PC-3 (cell line): Measurements from ENCODE around the gene MS4A4E. TPM values are rescaled to one million over a fixed set of nuclear protein-coding genes. Genes with fewer than 3 reads are reported as not detected.

Source experiments
- ATAC-seq: fragments of 200-7000 bp; cut with Tn5 transposase; 2 replicates; pipeline ENCODE4 v1.9.1; 2020; ENCODE audit warnings: mild to moderate bottlenecking, moderate library complexity
- BruUV-seq: library from RNA; stranded (reverse); fragments of 400-500 nt; replicated peaks from 2 replicates; lab custom pipeline; 2021; lab: Mats Ljungman, UMichigan
- CTCF ChIA-PET: fragments of 300-600 bp; sonication (Branson Sonifier 250); formaldehyde crosslinking; loops from one replicate; lab custom pipeline; 2022; ENCODE audit warnings: antibody characterized with exemption; lab: Charles Lee
- POLR2A ChIA-PET: fragments of 300-600 bp; sonication (Branson Sonifier 250); formaldehyde crosslinking; loops from one replicate; lab custom pipeline; 2022; ENCODE audit warnings: antibody characterized with exemption; ENCODE audit not compliant: unreplicated experiment; lab: Charles Lee
- DNase-seq: peaks from one replicate; pipeline ENCODE4 v3.0.0-alpha.2; 2015
- H2AFZ ChIP-seq: fragments of 300-600 bp; sonication (generic); 2 replicates; pipeline ENCODE4 v1.6.0; 2016; ENCODE audit warnings: antibody characterized with exemption, low read length
- H3F3A ChIP-seq: fragments of 300-600 bp; sonication (generic); one replicate; pipeline ENCODE4 v1.6.0; 2017; ENCODE audit warnings: antibody characterized with exemption, low read length, control low read depth, mild to moderate bottlenecking; ENCODE audit not compliant: unreplicated experiment
- H3K27ac ChIP-seq: fragments of 300-600 bp; sonication (generic); 2 replicates; pipeline ENCODE4 v1.5.1; 2016; ENCODE audit warnings: mild to moderate bottlenecking, low read length
- H3K27me3 ChIP-seq: fragments of 300-600 bp; sonication (generic); 2 replicates; pipeline ENCODE4 v1.6.1; 2016; ENCODE audit warnings: low read length, mixed read lengths
- H3K36me3 ChIP-seq: fragments of 300-600 bp; sonication (generic); 2 replicates; pipeline ENCODE4 v1.6.1; 2016; ENCODE audit warnings: low read depth, mixed run types, low read length, mixed read lengths
- H3K4me1 ChIP-seq: fragments of 300-600 bp; sonication (generic); 2 replicates; pipeline ENCODE4 v1.5.1; 2016; ENCODE audit warnings: low read length; ENCODE audit not compliant: insufficient read depth
- H3K4me2 ChIP-seq: fragments of 300-600 bp; sonication (generic); 2 replicates; pipeline ENCODE4 v1.6.0; 2016; ENCODE audit warnings: low read length
- H3K4me3 ChIP-seq: fragments of 300-600 bp; sonication (generic); 2 replicates; pipeline ENCODE4 v1.5.1; 2016; ENCODE audit warnings: mild to moderate bottlenecking, low read length, mixed read lengths
- H3K79me2 ChIP-seq: fragments of 300-600 bp; sonication (generic); 2 replicates; pipeline ENCODE4 v1.6.1; 2017; ENCODE audit warnings: low read length, mixed read lengths
- H3K9ac ChIP-seq: fragments of 300-600 bp; sonication (generic); 2 replicates; pipeline ENCODE4 v1.6.0; 2016; ENCODE audit warnings: mild to moderate bottlenecking, low read length
- H3K9me2 ChIP-seq: fragments of 300-600 bp; sonication (generic); replicated peaks from 2 replicates; pipeline ENCODE4 v1.6.1; 2016; ENCODE audit warnings: mixed run types, low read length, mixed read lengths
- H3K9me3 ChIP-seq: fragments of 300-600 bp; sonication (generic); 2 replicates; pipeline ENCODE4 v1.6.1; 2016; ENCODE audit warnings: low read length, mixed read lengths
- H4K20me1 ChIP-seq: fragments of 300-600 bp; sonication (generic); 2 replicates; pipeline ENCODE4 v1.6.1; 2016; ENCODE audit warnings: low read length, mixed read lengths
- CTCF ChIP-seq: fragments of 300-600 bp; sonication (generic); conservative IDR thresholded peaks from 2 replicates; pipeline ENCODE4 v1.5.1; 2017; ENCODE audit warnings: antibody characterized with exemption, low read depth, mild to moderate bottlenecking, low read length
- EZH2 ChIP-seq: fragments of 300-600 bp; sonication (generic); IDR thresholded peaks from one replicate; pipeline ENCODE4 v1.6.1; 2017; ENCODE audit warnings: antibody characterized with exemption, mild to moderate bottlenecking, low read length; ENCODE audit not compliant: unreplicated experiment
- EZH2phosphoT487 ChIP-seq: fragments of 300-600 bp; sonication (generic); IDR thresholded peaks from 2 replicates; pipeline ENCODE4 v1.6.1; 2018; ENCODE audit warnings: mild to moderate bottlenecking, antibody characterized with exemption, low read length, borderline replicate concordance
- intact Hi-C: fragments of 100-400 bp; cut with micrococcal nuclease; formaldehyde crosslinking; loops from 2 replicates; pipeline ENCODE4 v1.9.0; 2023
- total RNA-seq: library from RNA; depleted of rRNA; stranded (reverse); fragments of >200 nt; gene quantifications from 2 replicates; pipeline ENCODE4 v1.2.3, GENCODE V29; 2014

The MS4A4E gene
- total RNA-seq, 1 experiment from 2014 or later, result not detected

GRCh38 chr11:60197442-60197841 lies 45.5 kb downstream of the MS4A4E start:
- intact Hi-C loops, result no loop called here
- BruUV-seq, result no TSS peak
- no peaks in the 10 kb centered on the region for H3K36me3 ChIP-seq

GRCh38 chr11:60195923-60196368 lies 47.0 kb downstream of the MS4A4E start:
- BruUV-seq, result no TSS peak
- ChIA-PET CTCF (no interaction called here), POLR2A (no interaction called here)
- no peak overlapping the region for H3K9ac ChIP-seq
- H2AFZ ChIP-seq, result no peak overlapping the region
- H3K79me2 ChIP-seq, result no peaks in the 10 kb centered on the region
- H3K27me3 ChIP-seq, result no peaks in the 10 kb centered on the region
- no peaks in the 10 kb centered on the region for H3K9me3 ChIP-seq
- no peaks in the 10 kb centered on the region for H3F3A ChIP-seq
- H3K4me2 ChIP-seq, result no peak overlapping the region
- TF ChIP-seq CTCF, result no peak
- no peak for TF ChIP-seq EZH2phosphoT487
- TF ChIP-seq EZH2, result no peak
- no peak overlapping the region for H3K27ac ChIP-seq
- H4K20me1 ChIP-seq, result no peaks in the 10 kb centered on the region
- H3K36me3 ChIP-seq, result no peaks in the 10 kb centered on the region
- H3K9me2 ChIP-seq, result no peaks in the 10 kb centered on the region
- no peak overlapping the region for H3K4me3 ChIP-seq
- H3K4me1 ChIP-seq, result 0 out of 2 replicates have a peak, but pooled peaks cover 3% of the 10 kb centered on the region
- ATAC-seq (no peak), DNase-seq (no peak)
- intact Hi-C loops, result no loop called here

More at GRCh38 chr11:60197442-60197841, 45.5 kb downstream of the MS4A4E start:
- TF ChIP-seq EZH2phosphoT487 (no peak), EZH2 (no peak), CTCF (no peak)
- H3K9ac ChIP-seq, result no peak overlapping the region
- H3K4me2 ChIP-seq, result no peak overlapping the region
- no peaks in the 10 kb centered on the region for H3K9me3 ChIP-seq
- ChIA-PET CTCF (no interaction called here), POLR2A (no interaction called here)
- H4K20me1 ChIP-seq, result no peaks in the 10 kb centered on the region
- H3K79me2 ChIP-seq, result no peaks in the 10 kb centered on the region
- no peaks in the 10 kb centered on the region for H3K9me2 ChIP-seq
- no peak overlapping the region for H3K27ac ChIP-seq
- ATAC-seq, result no peak
- H3K4me3 ChIP-seq, result no peak overlapping the region
- 0 out of 2 replicates have a peak, but pooled peaks cover 3% of the 10 kb centered on the region for H3K4me1 ChIP-seq
- H3F3A ChIP-seq, result no peaks in the 10 kb centered on the region
- no peak for DNase-seq
- H3K27me3 ChIP-seq, result no peaks in the 10 kb centered on the region
- no peak overlapping the region for H2AFZ ChIP-seq

- TF ChIP-seq EZH2, result no peak
- no peak for TF ChIP-seq EZH2phosphoT487
- TF ChIP-seq CTCF, result no peak
- H3K4me1 ChIP-seq, result 0 out of 2 replicates have a peak, but pooled peaks cover 3% of the 10 kb centered on the region
- DNase-seq, result no peak
- no peaks in the 10 kb centered on the region for H4K20me1 ChIP-seq
- H2AFZ ChIP-seq, result no peak overlapping the region
- H3K9me3 ChIP-seq, result no peaks in the 10 kb centered on the region
- no peak overlapping the region for H3K4me2 ChIP-seq
- no peaks in the 10 kb centered on the region for H3K27me3 ChIP-seq
- no peak overlapping the region for H3K4me3 ChIP-seq
- no peaks in the 10 kb centered on the region for H3K79me2 ChIP-seq
- H3K9ac ChIP-seq, result no peak overlapping the region
- no peaks in the 10 kb centered on the region for H3K9me2 ChIP-seq
- ChIA-PET CTCF (no interaction called here), POLR2A (no interaction called here)
- intact Hi-C loops, result no loop called here
- BruUV-seq, result no TSS peak
- no peak for ATAC-seq
- no peaks in the 10 kb centered on the region for H3K36me3 ChIP-seq
- H3F3A ChIP-seq, result no peaks in the 10 kb centered on the region
- no peak overlapping the region for H3K27ac ChIP-seq
These were observed 48.4 kb downstream of the MS4A4E start for GRCh38 chr11:60194511-60194910.
